HL-60 (cell line): ENCODE measurements around the gene TGFB1I1.

Source experiments
- DNase-seq, 2 experiments: peaks; one replicate each; pipeline ENCODE4 v3.0.0-alpha.2; 2010 to 2020; ENCODE audit warnings: low read depth in 1 of 2, low spot score in 1 of 2
- H3K27ac ChIP-seq: fragments of 250-450 bp; sonication (Bioruptor Pico); replicated peaks from 2 replicates; pipeline ENCODE4 v1.5.1; 2020; ENCODE audit warnings: mild to moderate bottlenecking, moderate library complexity
- H3K27me3 ChIP-seq: fragments of 250-450 bp; sonication (Bioruptor Pico); 2 replicates; pipeline ENCODE4 v1.5.1; 2021; ENCODE audit warnings: mild to moderate bottlenecking, moderate library complexity; ENCODE audit not compliant: insufficient read depth, poor library complexity, severe bottlenecking
- H3K4me3 ChIP-seq: replicated peaks from 2 replicates; pipeline ENCODE4 v1.5.1; 2011; ENCODE audit warnings: mild to moderate bottlenecking, control low read depth, low read length; ENCODE audit not compliant: insufficient read depth
- CTCF ChIP-seq: IDR thresholded peaks from one replicate; pipeline ENCODE4 v1.5.1; 2011; ENCODE audit warnings: low read length, control low read depth, inconsistent platforms; ENCODE audit not compliant: insufficient read depth
- GABPA ChIP-seq: IDR thresholded peaks from 2 replicates; pipeline ENCODE4 v1.6.1; 2012; ENCODE audit warnings: low read depth
- POLR2AphosphoS5 ChIP-seq: IDR thresholded peaks from 2 replicates; pipeline ENCODE4 v1.6.1; 2012; ENCODE audit warnings: low read depth
- SPI1 ChIP-seq: IDR thresholded peaks from 2 replicates; pipeline ENCODE4 v1.6.1; 2012; ENCODE audit warnings: low read depth, mild to moderate bottlenecking, borderline replicate concordance
- TF ChIP-seq, protein P1 (sequence below): IDR thresholded peaks from 2 replicates; pipeline ENCODE4 v1.6.1; 2012; ENCODE audit warnings: low read depth; ENCODE audit not compliant: insufficient replicate concordance

The TGFB1I1 gene

DNA sequence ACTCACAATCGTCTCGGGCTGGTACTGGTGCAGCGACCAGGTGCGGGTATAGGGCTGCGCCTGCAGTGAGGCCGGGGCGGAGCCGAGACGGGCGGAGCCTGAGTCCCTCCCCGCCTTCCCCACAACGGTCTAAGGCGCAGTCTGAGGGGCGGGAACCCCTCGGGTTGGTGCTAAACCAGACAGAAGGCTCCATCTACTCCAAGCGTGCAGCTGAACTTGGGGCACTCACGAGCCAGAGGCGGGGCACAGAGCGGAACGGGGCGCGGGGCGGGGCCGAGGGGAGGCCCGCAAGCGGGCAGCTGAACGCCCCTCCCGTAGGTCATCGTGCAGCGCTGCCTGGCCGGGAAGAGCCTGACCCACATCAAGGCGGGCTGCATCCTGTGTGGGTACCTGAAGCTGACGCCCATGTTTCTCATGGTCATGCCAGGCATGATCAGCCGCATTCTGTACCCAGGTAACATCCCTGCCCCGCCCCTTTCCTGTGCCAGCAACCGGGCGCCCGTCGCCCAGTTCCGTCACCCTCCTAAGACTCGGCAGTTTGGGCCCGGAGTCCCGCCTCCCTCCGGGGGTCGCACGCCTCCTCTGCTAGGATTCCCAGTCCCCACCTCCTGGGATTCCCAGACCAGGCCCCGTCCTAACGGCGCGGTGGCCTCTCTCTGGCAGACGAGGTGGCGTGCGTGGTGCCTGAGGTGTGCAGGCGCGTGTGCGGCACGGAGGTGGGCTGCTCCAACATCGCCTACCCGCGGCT, 15.9 kb downstream of the TGFB1I1 start:
- Histone ChIP-seq H3K27me3 (no peaks in the 10 kb centered on the region), H3K27ac (peak overlapping the region; percentile 28; the same call in 1 of the 2 replicates)
- peak; percentile 46 to 59 for DNase-seq

DNA sequence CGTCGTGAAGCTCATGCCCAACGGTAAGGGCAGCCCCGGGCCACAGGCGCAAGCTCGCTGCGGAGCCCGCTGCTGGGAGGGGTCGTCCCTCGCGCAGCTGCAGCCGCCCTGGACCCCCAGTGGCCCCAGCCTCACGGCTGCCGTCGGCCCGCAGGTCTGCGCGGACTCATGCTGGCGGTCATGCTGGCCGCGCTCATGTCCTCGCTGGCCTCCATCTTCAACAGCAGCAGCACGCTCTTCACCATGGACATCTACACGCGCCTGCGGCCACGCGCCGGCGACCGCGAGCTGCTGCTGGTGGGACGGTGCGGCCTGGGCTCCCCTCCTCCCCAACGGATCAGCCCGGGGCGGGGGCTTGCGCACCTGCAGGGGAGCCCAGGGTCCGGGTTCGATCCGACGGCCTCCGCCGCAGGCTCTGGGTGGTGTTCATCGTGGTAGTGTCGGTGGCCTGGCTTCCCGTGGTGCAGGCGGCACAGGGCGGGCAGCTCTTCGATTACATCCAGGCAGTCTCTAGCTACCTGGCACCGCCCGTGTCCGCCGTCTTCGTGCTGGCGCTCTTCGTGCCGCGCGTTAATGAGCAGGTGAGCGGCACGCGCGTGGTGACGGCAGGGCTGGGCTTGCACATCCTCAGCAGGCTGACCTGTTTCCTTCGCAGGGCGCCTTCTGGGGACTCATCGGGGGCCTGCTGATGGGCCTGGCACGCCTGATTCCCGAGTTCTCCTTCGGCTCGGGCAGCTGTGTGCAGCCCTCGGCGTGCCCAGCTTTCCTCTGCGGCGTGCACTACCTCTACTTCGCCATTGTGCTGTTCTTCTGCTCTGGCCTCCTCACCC, 16.7 kb downstream of the TGFB1I1 start:
- peak; percentile 47 for TF ChIP-seq POLR2AphosphoS5
- TF ChIP-seq, protein P1, sequence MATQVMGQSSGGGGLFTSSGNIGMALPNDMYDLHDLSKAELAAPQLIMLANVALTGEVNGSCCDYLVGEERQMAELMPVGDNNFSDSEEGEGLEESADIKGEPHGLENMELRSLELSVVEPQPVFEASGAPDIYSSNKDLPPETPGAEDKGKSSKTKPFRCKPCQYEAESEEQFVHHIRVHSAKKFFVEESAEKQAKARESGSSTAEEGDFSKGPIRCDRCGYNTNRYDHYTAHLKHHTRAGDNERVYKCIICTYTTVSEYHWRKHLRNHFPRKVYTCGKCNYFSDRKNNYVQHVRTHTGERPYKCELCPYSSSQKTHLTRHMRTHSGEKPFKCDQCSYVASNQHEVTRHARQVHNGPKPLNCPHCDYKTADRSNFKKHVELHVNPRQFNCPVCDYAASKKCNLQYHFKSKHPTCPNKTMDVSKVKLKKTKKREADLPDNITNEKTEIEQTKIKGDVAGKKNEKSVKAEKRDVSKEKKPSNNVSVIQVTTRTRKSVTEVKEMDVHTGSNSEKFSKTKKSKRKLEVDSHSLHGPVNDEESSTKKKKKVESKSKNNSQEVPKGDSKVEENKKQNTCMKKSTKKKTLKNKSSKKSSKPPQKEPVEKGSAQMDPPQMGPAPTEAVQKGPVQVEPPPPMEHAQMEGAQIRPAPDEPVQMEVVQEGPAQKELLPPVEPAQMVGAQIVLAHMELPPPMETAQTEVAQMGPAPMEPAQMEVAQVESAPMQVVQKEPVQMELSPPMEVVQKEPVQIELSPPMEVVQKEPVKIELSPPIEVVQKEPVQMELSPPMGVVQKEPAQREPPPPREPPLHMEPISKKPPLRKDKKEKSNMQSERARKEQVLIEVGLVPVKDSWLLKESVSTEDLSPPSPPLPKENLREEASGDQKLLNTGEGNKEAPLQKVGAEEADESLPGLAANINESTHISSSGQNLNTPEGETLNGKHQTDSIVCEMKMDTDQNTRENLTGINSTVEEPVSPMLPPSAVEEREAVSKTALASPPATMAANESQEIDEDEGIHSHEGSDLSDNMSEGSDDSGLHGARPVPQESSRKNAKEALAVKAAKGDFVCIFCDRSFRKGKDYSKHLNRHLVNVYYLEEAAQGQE: no peak
- Histone ChIP-seq H3K27ac (no peak overlapping the region), H3K27me3 (no peaks in the 10 kb centered on the region), H3K4me3 (no peak overlapping the region)
- no peak for DNase-seq

More for the DNA sequence above, 15.9 kb downstream of the TGFB1I1 start:
- peak; percentile 80 for TF ChIP-seq POLR2AphosphoS5
- TF ChIP-seq, protein P1: no peak
- TF ChIP-seq CTCF: no peak
- TF ChIP-seq SPI1: no peak
- no peak for TF ChIP-seq GABPA
- H3K4me3 ChIP-seq: peak overlapping the region; percentile 62

DNA sequence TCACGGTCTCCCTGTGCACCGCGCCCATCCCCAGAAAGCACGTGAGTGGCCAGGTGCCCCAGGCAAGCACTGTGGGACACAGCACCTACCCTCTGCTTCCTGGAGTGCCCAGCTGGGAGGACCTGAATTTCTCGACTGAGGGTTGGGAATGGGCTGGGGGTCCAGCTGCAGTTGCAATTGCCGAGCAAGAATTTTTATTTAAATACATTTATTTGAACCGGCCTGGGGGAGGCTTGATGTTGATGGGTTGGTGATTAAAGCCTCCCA, 17.3 kb downstream of the TGFB1I1 start:
- H3K4me3 ChIP-seq: no peak overlapping the region
- no peak for DNase-seq
- no peak overlapping the region for H3K27ac ChIP-seq
- TF ChIP-seq, protein P1: no peak
- no peak for TF ChIP-seq GABPA
- TF ChIP-seq SPI1: no peak
- no peak for TF ChIP-seq POLR2AphosphoS5
- TF ChIP-seq CTCF: no peak
- no peaks in the 10 kb centered on the region for H3K27me3 ChIP-seq
